SK-N-SH treated with all-trans-retinoic acid at 6 μM for 48 hours (cell line): ENCODE results near the gene TAOK2.

Source experiments
- ATAC-seq: fragments of 200-7000 bp; cut with Tn5 transposase; 3 replicates; pipeline ENCODE4 v1.9.1; 2020; ENCODE audit warnings: mild to moderate bottlenecking, moderate library complexity
- ARNTL ChIP-seq: fragments of 450-650 bp; formaldehyde crosslinking; IDR thresholded peaks from 2 replicates; pipeline ENCODE4 v1.5.0; 2020; ENCODE audit warnings: low read depth, mild to moderate bottlenecking, moderate library complexity, borderline replicate concordance
- BACH2 ChIP-seq: fragments of 250-450 bp; sonication (Bioruptor Pico); IDR thresholded peaks from 2 replicates; pipeline ENCODE4 v1.9.0; 2021; ENCODE audit warnings: mild to moderate bottlenecking, borderline replicate concordance
- CSDC2 ChIP-seq: fragments of 250-450 bp; sonication (Bioruptor Pico); IDR thresholded peaks from 2 replicates; pipeline ENCODE4 v1.5.0; 2020; ENCODE audit warnings: mild to moderate bottlenecking, moderate library complexity
- ESRRG ChIP-seq: fragments of 250-450 bp; sonication (Bioruptor Pico); IDR thresholded peaks from 2 replicates; pipeline ENCODE4 v1.6.1; 2021; ENCODE audit warnings: mild to moderate bottlenecking
- GLIS3 ChIP-seq: fragments of 250-450 bp; sonication (Bioruptor Pico); IDR thresholded peaks from 2 replicates; pipeline ENCODE4 v1.5.0; 2020; ENCODE audit warnings: mild to moderate bottlenecking, moderate library complexity
- ISL1 ChIP-seq: fragments of 250-450 bp; sonication (Bioruptor Pico); IDR thresholded peaks from 2 replicates; pipeline ENCODE4 v2.1.2; 2022; ENCODE audit warnings: mild to moderate bottlenecking, moderate library complexity
- RARB ChIP-seq: fragments of 250-450 bp; sonication (Bioruptor Pico); IDR thresholded peaks from 2 replicates; pipeline ENCODE4 v1.8.0; 2021; ENCODE audit warnings: mild to moderate bottlenecking, moderate library complexity
- SNAI2 ChIP-seq: fragments of 250-450 bp; sonication (Bioruptor Pico); IDR thresholded peaks from 2 replicates; pipeline ENCODE4 v1.5.0; 2020; ENCODE audit warnings: mild to moderate bottlenecking, moderate library complexity
- TCF4 ChIP-seq: fragments of 250-450 bp; sonication (Bioruptor Pico); IDR thresholded peaks from 2 replicates; pipeline ENCODE4 v1.8.0; 2021; ENCODE audit warnings: mild to moderate bottlenecking, moderate library complexity, borderline replicate concordance
- TOX ChIP-seq: fragments of 250-450 bp; sonication (Bioruptor Pico); IDR thresholded peaks from 2 replicates; pipeline ENCODE4 v1.8.0; 2021; ENCODE audit warnings: mild to moderate bottlenecking, moderate library complexity, borderline replicate concordance
- ZFP3 ChIP-seq: fragments of 250-450 bp; sonication (Bioruptor Pico); IDR thresholded peaks from 2 replicates; pipeline ENCODE4 v1.5.0; 2020; ENCODE audit warnings: mild to moderate bottlenecking, moderate library complexity
- ZNF565 ChIP-seq: fragments of 450-650 bp; formaldehyde crosslinking; conservative IDR thresholded peaks from 2 replicates; pipeline ENCODE4 v1.5.0; 2020; ENCODE audit warnings: low read depth, mild to moderate bottlenecking, moderate library complexity
- ZNF8 ChIP-seq: fragments of 450-650 bp; formaldehyde crosslinking; IDR thresholded peaks from 2 replicates; pipeline ENCODE4 v1.5.0; 2020; ENCODE audit warnings: mild to moderate bottlenecking, moderate library complexity
- TF ChIP-seq, protein P1 (sequence below): fragments of 250-450 bp; sonication (Bioruptor Pico); IDR thresholded peaks from 2 replicates; pipeline ENCODE4 v1.8.0; 2021; ENCODE audit warnings: low read depth, mild to moderate bottlenecking, moderate library complexity, borderline replicate concordance
- TF ChIP-seq, protein P2 (sequence below): fragments of 250-450 bp; sonication (Bioruptor Pico); IDR thresholded peaks from 2 replicates; pipeline ENCODE4 v1.8.0; 2020; ENCODE audit warnings: mild to moderate bottlenecking, moderate library complexity, borderline replicate concordance
- TF ChIP-seq, protein P3 (sequence below): fragments of 250-450 bp; sonication (Bioruptor Pico); IDR thresholded peaks from 2 replicates; pipeline ENCODE4 v1.5.1; 2021; ENCODE audit warnings: mild to moderate bottlenecking, moderate library complexity
- TF ChIP-seq, protein P4 (sequence below): fragments of 250-450 bp; sonication (Bioruptor Pico); IDR thresholded peaks from 2 replicates; pipeline ENCODE4 v1.5.1; 2020; ENCODE audit warnings: low read depth, mild to moderate bottlenecking, moderate library complexity

Gene TAOK2

DNA sequence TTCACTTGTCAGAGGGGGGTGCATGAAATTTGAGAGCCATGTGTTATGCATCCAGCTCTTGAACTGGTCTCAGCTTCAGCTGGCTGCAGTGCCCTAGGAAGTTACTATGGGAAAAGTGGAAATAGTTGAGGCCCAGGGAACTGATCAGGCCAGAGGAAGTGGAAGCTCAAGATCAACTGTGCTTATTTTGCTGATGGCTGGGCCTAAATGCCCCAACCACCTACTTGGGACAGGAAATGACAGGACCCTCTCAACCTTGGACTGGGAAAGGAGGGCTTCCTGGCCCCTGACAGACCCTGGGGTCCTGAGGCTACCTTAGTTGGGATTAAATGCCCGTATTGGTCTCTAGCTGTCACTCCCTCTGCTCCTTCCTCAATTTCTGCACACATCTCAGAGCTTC is 1.2 kb upstream of the TAOK2 start:
- TF ChIP-seq GLIS3 (no peak), ESRRG (CRISPR knock-in tag) (no peak), CSDC2 (CRISPR knock-in tag) (no peak), ZFP3 (no peak), TOX (CRISPR knock-in tag) (no peak), ARNTL (CRISPR knock-in tag) (no peak), SNAI2 (CRISPR knock-in tag) (no peak), TCF4 (CRISPR knock-in tag) (no peak)
- TF ChIP-seq, protein P1, sequence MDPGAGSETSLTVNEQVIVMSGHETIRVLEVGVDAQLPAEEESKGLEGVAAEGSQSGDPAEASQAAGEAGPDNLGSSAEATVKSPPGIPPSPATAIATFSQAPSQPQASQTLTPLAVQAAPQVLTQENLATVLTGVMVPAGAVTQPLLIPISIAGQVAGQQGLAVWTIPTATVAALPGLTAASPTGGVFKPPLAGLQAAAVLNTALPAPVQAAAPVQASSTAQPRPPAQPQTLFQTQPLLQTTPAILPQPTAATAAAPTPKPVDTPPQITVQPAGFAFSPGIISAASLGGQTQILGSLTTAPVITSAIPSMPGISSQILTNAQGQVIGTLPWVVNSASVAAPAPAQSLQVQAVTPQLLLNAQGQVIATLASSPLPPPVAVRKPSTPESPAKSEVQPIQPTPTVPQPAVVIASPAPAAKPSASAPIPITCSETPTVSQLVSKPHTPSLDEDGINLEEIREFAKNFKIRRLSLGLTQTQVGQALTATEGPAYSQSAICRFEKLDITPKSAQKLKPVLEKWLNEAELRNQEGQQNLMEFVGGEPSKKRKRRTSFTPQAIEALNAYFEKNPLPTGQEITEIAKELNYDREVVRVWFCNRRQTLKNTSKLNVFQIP (CRISPR knock-in tag): no peak
- TF ChIP-seq, protein P2, sequence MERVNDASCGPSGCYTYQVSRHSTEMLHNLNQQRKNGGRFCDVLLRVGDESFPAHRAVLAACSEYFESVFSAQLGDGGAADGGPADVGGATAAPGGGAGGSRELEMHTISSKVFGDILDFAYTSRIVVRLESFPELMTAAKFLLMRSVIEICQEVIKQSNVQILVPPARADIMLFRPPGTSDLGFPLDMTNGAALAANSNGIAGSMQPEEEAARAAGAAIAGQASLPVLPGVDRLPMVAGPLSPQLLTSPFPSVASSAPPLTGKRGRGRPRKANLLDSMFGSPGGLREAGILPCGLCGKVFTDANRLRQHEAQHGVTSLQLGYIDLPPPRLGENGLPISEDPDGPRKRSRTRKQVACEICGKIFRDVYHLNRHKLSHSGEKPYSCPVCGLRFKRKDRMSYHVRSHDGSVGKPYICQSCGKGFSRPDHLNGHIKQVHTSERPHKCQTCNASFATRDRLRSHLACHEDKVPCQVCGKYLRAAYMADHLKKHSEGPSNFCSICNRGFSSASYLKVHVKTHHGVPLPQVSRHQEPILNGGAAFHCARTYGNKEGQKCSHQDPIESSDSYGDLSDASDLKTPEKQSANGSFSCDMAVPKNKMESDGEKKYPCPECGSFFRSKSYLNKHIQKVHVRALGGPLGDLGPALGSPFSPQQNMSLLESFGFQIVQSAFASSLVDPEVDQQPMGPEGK (CRISPR knock-in tag): no peak
- TF ChIP-seq, all 23 proteins: peak for 0
- no peak for ATAC-seq

DNA sequence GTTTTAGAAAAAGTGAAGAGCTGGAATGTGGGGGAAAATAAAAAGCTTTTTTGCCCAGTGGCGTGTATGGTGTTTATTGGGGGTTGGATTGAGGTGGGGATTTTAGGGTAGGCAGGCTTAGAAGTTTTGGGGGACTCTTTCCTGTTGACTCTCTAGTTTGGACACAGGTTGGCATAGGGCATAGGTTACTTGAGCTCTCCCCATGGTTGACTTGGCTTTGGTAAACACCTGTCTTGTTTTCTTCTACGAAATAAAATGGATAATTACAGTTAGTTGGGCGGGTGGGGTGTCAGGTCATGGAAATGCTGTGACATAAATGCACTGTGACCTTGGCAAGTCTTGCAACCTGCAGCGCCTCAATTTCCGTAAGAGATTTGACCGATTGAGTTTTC is 680 bp upstream of the TAOK2 start:
- no peak for ATAC-seq
- TF ChIP-seq ESRRG (CRISPR knock-in tag) (no peak), ZNF8 (CRISPR knock-in tag) (no peak), RARB (no peak), ZNF565 (CRISPR knock-in tag) (no peak), SNAI2 (CRISPR knock-in tag) (no peak), TCF4 (CRISPR knock-in tag) (no peak), CSDC2 (CRISPR knock-in tag) (no peak), BACH2 (no peak)
- TF ChIP-seq, protein P3, sequence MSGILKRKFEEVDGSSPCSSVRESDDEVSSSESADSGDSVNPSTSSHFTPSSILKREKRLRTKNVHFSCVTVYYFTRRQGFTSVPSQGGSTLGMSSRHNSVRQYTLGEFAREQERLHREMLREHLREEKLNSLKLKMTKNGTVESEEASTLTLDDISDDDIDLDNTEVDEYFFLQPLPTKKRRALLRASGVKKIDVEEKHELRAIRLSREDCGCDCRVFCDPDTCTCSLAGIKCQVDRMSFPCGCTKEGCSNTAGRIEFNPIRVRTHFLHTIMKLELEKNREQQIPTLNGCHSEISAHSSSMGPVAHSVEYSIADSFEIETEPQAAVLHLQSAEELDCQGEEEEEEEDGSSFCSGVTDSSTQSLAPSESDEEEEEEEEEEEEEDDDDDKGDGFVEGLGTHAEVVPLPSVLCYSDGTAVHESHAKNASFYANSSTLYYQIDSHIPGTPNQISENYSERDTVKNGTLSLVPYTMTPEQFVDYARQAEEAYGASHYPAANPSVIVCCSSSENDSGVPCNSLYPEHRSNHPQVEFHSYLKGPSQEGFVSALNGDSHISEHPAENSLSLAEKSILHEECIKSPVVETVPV (CRISPR knock-in tag): no peak
- TF ChIP-seq, protein P2 (CRISPR knock-in tag): no peak
- TF ChIP-seq, all 23 proteins: peak for 0

DNA sequence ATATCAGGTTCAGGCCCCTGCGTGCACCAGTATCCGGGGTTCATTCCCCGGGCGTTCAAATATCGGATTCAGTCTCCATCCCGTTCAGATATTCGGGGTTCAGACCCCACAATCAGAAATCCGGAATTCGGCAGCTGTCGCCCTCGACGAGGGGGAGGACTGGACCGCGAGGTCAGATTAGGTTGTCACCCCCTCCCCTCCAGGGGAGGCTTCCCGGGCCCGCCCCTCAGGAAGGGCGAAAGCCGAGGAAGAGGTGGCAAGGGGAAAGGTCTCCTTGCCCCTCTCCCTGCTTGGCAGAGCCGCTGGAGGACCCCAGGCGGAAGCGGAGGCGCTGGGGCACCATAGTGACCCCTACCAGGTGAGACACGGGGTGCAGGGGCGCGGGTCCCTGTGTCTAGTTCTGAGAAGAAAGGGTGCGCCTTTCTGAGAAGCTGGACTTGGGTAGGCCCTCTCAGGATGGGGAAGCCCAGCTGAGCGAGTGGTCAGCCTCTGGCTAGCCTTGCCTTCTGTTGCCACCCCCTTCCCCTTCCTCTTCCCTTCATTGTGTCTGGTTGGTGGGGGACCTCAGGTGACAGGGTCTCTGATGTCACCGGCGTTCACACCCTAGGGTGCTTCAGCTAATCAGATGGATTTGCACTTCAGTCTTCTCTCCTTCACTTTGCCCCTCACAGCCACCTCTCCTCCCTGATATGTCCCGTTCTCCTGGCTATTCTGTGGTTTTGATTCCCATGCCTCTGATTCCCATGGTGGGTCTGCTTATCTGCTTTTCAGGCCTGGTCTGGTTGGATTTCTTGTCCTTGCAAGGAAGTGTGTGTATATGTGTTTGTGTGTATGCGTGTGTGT is 844 bp downstream of the TAOK2 start:
- peak; percentile 11 for ATAC-seq
- TF ChIP-seq, protein P4, sequence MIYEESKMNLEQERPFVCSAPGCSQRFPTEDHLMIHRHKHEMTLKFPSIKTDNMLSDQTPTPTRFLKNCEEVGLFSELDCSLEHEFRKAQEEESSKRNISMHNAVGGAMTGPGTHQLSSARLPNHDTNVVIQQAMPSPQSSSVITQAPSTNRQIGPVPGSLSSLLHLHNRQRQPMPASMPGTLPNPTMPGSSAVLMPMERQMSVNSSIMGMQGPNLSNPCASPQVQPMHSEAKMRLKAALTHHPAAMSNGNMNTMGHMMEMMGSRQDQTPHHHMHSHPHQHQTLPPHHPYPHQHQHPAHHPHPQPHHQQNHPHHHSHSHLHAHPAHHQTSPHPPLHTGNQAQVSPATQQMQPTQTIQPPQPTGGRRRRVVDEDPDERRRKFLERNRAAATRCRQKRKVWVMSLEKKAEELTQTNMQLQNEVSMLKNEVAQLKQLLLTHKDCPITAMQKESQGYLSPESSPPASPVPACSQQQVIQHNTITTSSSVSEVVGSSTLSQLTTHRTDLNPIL: no peak
- TF ChIP-seq ESRRG (CRISPR knock-in tag): no peak
- TF ChIP-seq ZFP3: no peak
- no peak for TF ChIP-seq BACH2

DNA sequence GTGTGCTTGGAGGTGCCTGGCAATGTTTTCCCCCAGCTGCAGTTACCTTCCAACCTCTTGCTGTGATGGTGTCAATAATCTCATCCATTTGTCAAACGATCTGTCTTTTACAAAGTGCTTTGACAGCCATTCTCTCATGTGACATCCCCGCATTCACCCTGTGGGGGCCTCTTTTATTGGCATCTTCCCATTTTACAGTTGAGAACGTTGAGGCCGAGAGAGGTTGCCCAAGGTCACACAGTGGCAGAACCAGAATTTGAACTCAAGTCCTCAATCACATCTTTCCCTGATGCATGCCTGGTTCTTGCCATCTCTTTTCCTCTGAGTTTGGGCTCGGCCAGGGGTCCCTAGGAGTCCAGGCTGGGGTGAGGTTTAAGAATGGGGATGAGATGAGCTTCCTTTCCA is 1.5 kb downstream of the TAOK2 start:
- ATAC-seq: no peak
- 0 out of 2 replicates have a peak, but pooled peaks have one; percentile 9 for TF ChIP-seq ISL1 (CRISPR knock-in tag)
- TF ChIP-seq, protein P2 (CRISPR knock-in tag): no peak
- TF ChIP-seq GLIS3: no peak
